Hindlimb muscle (tissue), 1 donor: Measurements from ENCODE around the gene MRAS. TPM values are rescaled to one million over a fixed set of nuclear protein-coding genes. Genes with fewer than 3 reads are reported as not detected.
A peak's percentile ranks its signal among the peaks of the same experiment; 100 is the strongest.

Source experiments
- DNase-seq: peaks from one replicate; pipeline ENCODE4 v3.0.0-alpha.2; 2013
- polyA plus RNA-seq: library from polyadenylated mRNA; unstranded; fragments of 120-200 nt; gene quantifications from one replicate; pipeline ENCODE4 v1.2.1, GENCODE V29; 2013; ENCODE audit not compliant: insufficient read length

The MRAS gene
- 75.7 TPM for polyA plus RNA-seq

GRCh38 chr3:138347960-138348753 is at the start of gene MRAS:
Gene MRAS, plus strand, starts transcription at chr3:138348579. Its CDS starts 24,305 bp downstream, at chr3:138372884.
- DNase-seq: peak; percentile 73

DNA sequence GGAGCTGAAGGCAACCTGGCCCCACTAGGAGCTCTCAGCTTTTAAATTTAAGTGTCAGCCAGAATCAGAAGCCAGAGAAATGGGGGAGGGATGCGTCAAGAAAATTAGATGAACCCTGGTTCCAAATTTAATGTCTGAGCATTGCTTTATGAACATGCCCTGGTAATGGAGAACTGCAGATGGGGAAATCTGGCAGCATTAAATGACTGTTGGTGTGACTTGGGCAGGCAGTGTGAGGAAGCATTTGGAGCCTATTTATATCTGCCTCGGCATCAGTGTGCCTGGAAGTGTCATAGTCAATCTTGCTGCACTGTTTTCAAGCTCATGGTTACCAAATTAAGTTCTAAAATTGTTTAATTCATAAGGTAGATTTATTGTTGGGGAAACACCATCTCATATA is 47.7 kb upstream of the MRAS start:
- no peak for DNase-seq

DNA sequence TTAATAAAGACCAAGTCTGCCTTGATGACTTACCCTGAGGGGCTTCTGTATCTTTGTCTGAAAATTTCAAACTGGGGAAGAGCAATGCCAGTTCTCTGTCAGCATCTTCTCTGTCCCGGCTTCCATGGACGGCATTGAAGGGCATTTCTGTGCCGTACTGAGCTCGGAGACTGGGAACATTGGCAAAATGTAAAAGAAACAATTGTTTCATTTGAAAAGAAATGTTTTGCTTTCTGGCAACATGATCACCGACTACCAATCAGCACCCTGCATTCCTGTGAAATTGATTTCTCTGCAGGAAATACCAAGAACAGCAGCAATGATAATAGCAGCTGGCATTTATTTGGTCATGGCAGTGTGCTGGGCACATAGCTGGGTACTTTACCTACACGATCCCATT is 44.9 kb upstream of the MRAS start:
- DNase-seq: no peak

- no peak for DNase-seq
Observed at GRCh38 chr3:138307899-138308298, 40.5 kb upstream of the MRAS start.

DNA sequence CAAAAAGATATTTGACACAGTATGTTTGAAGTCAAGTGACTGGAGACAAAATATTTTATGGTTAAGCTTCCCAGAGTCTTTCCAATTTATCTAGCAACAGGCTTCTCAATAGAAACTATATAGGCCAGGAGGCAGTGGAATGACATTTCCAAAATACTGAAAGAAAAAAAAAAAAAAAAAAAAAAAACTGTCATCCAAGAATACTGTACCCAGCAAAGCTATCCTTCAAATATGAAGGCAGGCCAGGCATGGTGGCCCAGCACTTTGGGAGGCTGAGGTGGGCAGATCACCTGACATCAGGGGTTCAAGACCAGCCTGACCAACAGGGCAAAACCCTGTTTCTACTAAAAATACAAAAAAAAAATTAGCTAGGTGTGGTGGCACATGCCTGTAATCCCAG is 39.6 kb upstream of the MRAS start:
- DNase-seq: no peak

GRCh38 chr3:138310494-138310893 is 37.9 kb upstream of the MRAS start:
- no peak for DNase-seq

DNA sequence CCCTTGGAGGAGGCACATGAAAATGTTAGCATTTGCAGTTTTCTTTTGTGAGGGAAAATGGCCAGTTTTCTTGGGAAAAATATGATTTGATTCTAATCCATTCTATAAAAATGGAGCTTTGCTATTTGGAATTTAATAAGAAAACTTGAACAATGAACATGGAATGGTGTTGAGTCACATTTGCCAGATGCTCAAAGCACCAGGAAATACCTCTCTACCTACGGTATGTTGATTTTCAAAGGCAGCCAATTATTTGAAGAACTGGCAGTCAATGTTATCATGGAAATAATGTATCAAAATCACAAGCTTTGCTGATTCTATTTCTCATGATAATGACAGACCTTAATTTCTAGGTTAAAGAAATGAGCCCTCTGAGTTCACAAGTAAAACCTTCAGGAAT is 33.6 kb upstream of the MRAS start:
- no peak for DNase-seq

DNA sequence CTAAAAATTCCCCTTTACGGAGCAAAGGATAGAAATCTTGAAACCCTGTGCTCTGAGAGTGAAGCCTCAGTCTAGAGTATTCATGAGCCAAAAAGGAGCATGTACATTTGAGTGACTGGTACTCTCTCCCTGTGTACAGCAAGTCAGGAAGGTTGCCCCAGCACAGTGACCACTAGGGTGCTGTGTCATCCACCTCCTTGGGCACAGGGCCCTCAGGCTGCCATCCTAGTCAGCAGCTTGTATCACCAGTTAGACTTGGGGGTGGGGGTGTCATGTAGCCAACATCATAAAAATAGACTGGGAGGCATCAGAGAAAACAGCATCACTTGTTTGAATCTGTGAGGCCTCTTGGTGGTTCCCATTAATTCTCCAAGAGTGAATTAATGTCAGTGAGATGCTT is 30.7 kb upstream of the MRAS start:
- no peak for DNase-seq

- DNase-seq: no peak
Observed at GRCh38 chr3:138323971-138324370, 24.4 kb upstream of the MRAS start.

- DNase-seq: no peak
Observed at GRCh38 chr3:138325990-138326389, 22.4 kb upstream of the MRAS start.

GRCh38 chr3:138326866-138327595 is 21.3 kb upstream of the MRAS start:
- DNase-seq: no peak

GRCh38 chr3:138327831-138328230 is 20.5 kb upstream of the MRAS start:
- no peak for DNase-seq

GRCh38 chr3:138328341-138328740 is 20.0 kb upstream of the MRAS start:
- no peak for DNase-seq

DNA sequence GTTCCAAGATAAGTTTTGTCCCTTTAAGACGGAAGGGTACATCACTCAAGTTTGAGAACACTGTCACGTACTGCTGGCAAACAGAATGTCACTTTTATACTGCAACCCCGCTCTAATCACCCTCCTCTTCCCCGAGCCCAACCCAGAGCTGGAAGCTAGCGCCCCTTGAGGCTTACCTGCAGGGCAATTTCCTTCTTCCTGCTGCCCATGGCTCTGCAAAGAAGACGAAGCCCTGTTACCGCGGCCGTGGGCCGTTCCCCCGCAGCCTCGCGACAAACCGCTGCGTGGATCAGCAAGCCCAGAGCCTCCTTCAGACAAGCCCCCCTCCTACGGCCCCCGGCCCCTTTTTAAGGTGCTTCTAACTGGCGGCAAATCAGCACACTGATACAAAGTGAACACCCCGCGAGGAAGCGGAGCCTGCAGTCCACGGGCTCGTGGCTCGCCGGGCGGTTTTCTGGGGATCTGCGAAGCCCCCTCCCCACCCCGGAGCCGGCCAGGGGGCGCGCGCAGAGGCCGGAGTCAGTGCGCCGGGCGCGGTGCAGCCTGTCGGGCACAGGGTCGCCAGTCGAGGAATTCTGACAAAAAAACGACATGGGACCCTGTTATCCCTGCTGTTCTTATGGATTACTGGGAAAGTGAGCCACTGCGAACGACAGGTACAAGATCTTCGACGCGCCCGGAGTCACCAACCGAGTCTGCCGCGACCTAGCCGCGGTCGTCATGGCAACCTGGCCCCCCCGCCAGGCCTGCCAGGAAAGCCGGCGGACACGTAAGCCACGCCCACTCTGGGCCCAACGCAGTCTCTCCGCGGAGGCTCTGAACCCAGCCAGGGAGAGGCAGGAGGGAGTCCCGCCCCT is 19.0 kb upstream of the MRAS start, which contains the start of gene NME9:
Gene NME9 (minus strand): TSS at position 725 of the 857 bp plus-strand sequence. CDS start 516 bp downstream, at position 209.
- peak; percentile 45 for DNase-seq

- no peak for DNase-seq
Observed at GRCh38 chr3:138329984-138330293, 18.4 kb upstream of the MRAS start.

- no peak for DNase-seq
Observed at GRCh38 chr3:138331143-138331894, 17.1 kb upstream of the MRAS start.

- DNase-seq: no peak
Observed at GRCh38 chr3:138332472-138333073, 15.8 kb upstream of the MRAS start.

GRCh38 chr3:138334608-138335007 is 13.8 kb upstream of the MRAS start:
- DNase-seq: no peak

- DNase-seq: no peak
Observed at GRCh38 chr3:138336454-138336999, 11.9 kb upstream of the MRAS start.

GRCh38 chr3:138338244-138338643 is 10.1 kb upstream of the MRAS start:
- DNase-seq: no peak

- no peak for DNase-seq
Observed at GRCh38 chr3:138338811-138339210, 9.6 kb upstream of the MRAS start.

GRCh38 chr3:138340511-138340910 is 7.9 kb upstream of the MRAS start:
- no peak for DNase-seq
